Heart left ventricle (tissue), 16 donors: ENCODE data around the gene OR52A1. TPM values are rescaled to one million over a fixed set of nuclear protein-coding genes. Genes with fewer than 3 reads are reported as not detected.
A peak's percentile ranks its signal among the peaks of the same experiment; 100 is the strongest.
"Not testable (repeated sequence)": the region's sequence is repeated elsewhere in the genome, so short reads cannot be mapped to it uniquely, and the experiment has no call there.

Experiments
- ATAC-seq, 4 donors: fragments of 200-7000 bp; cut with Tn5 transposase; one replicate each; pipeline ENCODE4 v1.9.1; 2020 to 2022; ENCODE audit warnings: moderate library complexity in 4 of 4, mild to moderate bottlenecking in 3 of 4, moderate number of reproducible peaks in 1 of 4
- DNase-seq, 5 donors: peaks; one replicate each; pipeline ENCODE4 v3.0.0-alpha.2; 2020
- H3K27ac ChIP-seq, 12 donors: fragments of 200-600 bp; sonication (generic) in 4 of 12; one replicate each; pipeline versions ENCODE4 v1.5.0 to v1.8.0; 2016 to 2022; ENCODE audit warnings: mild to moderate bottlenecking in 2 of 12
- H3K27me3 ChIP-seq, 9 donors: fragments of 200-600 bp; sonication (generic) in 2 of 9; one replicate each; pipeline versions ENCODE4 v1.5.1 to v1.8.0; 2016 to 2022; ENCODE audit warnings: mild to moderate bottlenecking in 3 of 9
- H3K36me3 ChIP-seq, 9 donors: fragments of 200-600 bp; sonication (generic) in 2 of 9; one replicate each; pipeline versions ENCODE4 v1.5.0 to v1.8.0; 2018 to 2022; ENCODE audit warnings: mild to moderate bottlenecking in 2 of 9
- H3K4me1 ChIP-seq, 12 donors: fragments of 200-600 bp; sonication (generic) in 4 of 12; one replicate each; pipeline versions ENCODE4 v1.5.0 to v1.8.0; 2016 to 2022; ENCODE audit warnings: mild to moderate bottlenecking in 3 of 12
- H3K4me3 ChIP-seq, 12 donors: fragments of 200-600 bp; sonication (generic) in 4 of 12; one replicate each; pipeline versions ENCODE4 v1.5.0 to v1.8.0; 2017 to 2022; ENCODE audit warnings: mild to moderate bottlenecking in 9 of 12, moderate library complexity in 4 of 12
- H3K9me3 ChIP-seq, 12 donors: fragments of 200-600 bp; sonication (generic) in 4 of 12; one replicate each; pipeline versions ENCODE4 v1.5.0 to v1.8.0; 2016 to 2022; ENCODE audit warnings: mild to moderate bottlenecking in 1 of 12
- POLR2A ChIP-seq, 2 donors: fragments of 450-650 bp; IDR thresholded peaks; one replicate each; pipeline ENCODE4 v1.6.1; 2017; ENCODE audit warnings: antibody characterized with exemption in 2 of 2, mild to moderate bottlenecking in 2 of 2, moderate library complexity in 2 of 2
- WGBS, 4 donors: extraction: QIAGEN DNeasy Blood & Tissue Kit in 2 of 4; methylation state at CpG; one replicate each; pipeline versions ENCODE4 v1.1.5 to v1.1.7; 2013 to 2018; 5-methylcytosine and 5-hydroxymethylcytosine counted together
- intact Hi-C, 10 donors: fragments of 100-400 bp; cut with DNase I; formaldehyde crosslinking; loops; one replicate each; pipeline versions ENCODE4 v1.11.1 to v1.14.2; 2022
- polyA plus RNA-seq, 2 donors: library from polyadenylated mRNA; stranded (reverse); fragments of 200-250 nt; gene quantifications; one replicate each; pipeline ENCODE4 v1.2.3, GENCODE V29; 2013
- total RNA-seq, 9 donors: library from RNA; depleted of rRNA in 2 of 9; stranded (reverse); fragments of >200 nt in 2 of 9; fragmentation: NEBNext Ultra II Directional in 3 of 9; extraction: Animal tissue kit (Norgen Biotek cat#: 25700) in 3 of 9; gene quantifications; one replicate each; pipeline versions ENCODE4 v1.1.0 to v1.2.4, GENCODE V29; 2016 to 2023
- TF ChIP-seq, protein P1 (sequence below), 12 donors: fragments of 200-600 bp; sonication (generic) in 4 of 12; IDR thresholded peaks; one replicate each; pipeline versions ENCODE4 v1.5.0 to v1.8.0; 2018 to 2022; ENCODE audit warnings: antibody characterized with exemption in 12 of 12, mild to moderate bottlenecking in 5 of 12
- donor health status: ischemic (EF 13 %, LVEDD 7.1; RV severe dilation, severe dysfunction).
- donor health status: healthy with polysubstance abuse.
- donor health status: DM: no; HTN: yes; CAD: no.
- donor health status: DM: no; HTN: no; CAD: no.
- donor health status: ischemic (EF 25% LVEDD 6.9; RV normal size, moderate dysfunction).
- donor health status: ischemic (EF 25% LVEDD 5.7; RV mildly dilated, moderate dysfunction).
- donor health status: healthy.
- donor health status: DM: yes; HTN: yes; CAD: no.
- donor health status: ischemic (EF 35%, LVEDD 5.7; RV mildly dilated, moderate dysfunction).
- donor health status: nonischemic (EF 11% LVEDD 7.7; RV severe dilation, severe dysfunction).
- donor health status: DM: yes; HTN: yes; CAD: no.
- donor health status: PGD.
- donor health status: ischemic (EF 29% LVEDD 5.4; RV normal size, mild dysfunction).
- donor health status: nonischemic (EF 23%, LVEDD 6.1; RV moderate dilation, normal function).

The OR52A1 gene
- total and polyA plus RNA-seq, 11 donors = not detected

DNA sequence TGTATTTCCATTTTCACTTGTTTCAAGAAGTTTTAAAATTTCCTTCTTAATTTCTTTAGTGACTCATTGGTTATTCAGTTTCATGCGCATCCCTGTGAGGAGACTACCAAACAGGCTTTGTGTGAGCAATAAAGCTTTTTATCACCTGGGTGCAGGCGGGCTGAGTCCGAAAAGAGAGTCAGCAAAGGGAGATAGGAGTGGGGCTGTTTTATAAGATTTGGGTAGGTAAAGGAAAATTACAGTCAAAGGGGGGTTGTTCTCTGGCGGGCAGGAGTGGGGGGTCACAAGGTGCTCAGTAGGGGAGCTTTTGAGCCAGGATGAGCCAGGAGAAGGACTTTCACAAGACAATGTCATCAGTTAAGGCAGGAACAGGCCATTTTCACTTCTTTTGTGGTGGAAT, 5.7 kb upstream of the OR52A1 start:
- intact Hi-C loops, H3K4me1 ChIP-seq, DNase-seq, H3K27ac ChIP-seq, ATAC-seq, H3K36me3 ChIP-seq, H3K27me3 ChIP-seq, H3K4me3 ChIP-seq, H3K9me3 ChIP-seq: not testable (repeated sequence)
- 69 to 91% (median 84%) methylated on average over 4 of the region's 4 CpGs for WGBS, 4 donors

DNA sequence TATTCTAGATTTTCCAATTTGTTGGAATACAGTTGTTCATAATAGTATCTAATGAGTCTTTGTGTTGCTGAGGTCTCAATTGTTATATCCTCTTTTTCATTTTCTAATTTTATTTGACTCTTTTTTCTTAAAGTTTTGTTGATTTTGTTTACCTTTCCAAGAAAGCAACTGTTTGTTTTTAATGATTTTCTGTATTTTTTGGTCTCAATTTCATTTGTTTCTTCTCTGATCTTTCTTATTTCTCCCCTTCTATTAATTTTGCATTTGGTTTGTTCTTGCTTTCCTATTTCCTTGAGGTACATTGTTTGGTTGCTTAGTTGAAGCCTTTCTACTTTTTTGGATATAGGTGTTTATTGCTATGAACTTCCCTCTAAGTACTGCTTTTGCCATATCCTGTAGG, 5.2 kb upstream of the OR52A1 start:
- H3K27ac ChIP-seq = no peak overlapping the region
- no peaks in the 10 kb centered on the region for H3K27me3 ChIP-seq
- no peak overlapping the region for H3K4me3 ChIP-seq
- H3K36me3 ChIP-seq = no peaks in the 10 kb centered on the region
- no peak for DNase-seq
- TF ChIP-seq POLR2A (IDR thresholded peaks at IDR 0.05) = no peak
- TF ChIP-seq, protein P1, sequence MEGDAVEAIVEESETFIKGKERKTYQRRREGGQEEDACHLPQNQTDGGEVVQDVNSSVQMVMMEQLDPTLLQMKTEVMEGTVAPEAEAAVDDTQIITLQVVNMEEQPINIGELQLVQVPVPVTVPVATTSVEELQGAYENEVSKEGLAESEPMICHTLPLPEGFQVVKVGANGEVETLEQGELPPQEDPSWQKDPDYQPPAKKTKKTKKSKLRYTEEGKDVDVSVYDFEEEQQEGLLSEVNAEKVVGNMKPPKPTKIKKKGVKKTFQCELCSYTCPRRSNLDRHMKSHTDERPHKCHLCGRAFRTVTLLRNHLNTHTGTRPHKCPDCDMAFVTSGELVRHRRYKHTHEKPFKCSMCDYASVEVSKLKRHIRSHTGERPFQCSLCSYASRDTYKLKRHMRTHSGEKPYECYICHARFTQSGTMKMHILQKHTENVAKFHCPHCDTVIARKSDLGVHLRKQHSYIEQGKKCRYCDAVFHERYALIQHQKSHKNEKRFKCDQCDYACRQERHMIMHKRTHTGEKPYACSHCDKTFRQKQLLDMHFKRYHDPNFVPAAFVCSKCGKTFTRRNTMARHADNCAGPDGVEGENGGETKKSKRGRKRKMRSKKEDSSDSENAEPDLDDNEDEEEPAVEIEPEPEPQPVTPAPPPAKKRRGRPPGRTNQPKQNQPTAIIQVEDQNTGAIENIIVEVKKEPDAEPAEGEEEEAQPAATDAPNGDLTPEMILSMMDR (IDR thresholded peaks at IDR 0.05) = no peak
- no peak for ATAC-seq
- peaks cover 0 to 4% (median 0%) of the 10 kb centered on the region in 12 donors for H3K9me3 ChIP-seq
- no peaks in the 10 kb centered on the region for H3K4me1 ChIP-seq
- intact Hi-C loops = no loop called here

DNA sequence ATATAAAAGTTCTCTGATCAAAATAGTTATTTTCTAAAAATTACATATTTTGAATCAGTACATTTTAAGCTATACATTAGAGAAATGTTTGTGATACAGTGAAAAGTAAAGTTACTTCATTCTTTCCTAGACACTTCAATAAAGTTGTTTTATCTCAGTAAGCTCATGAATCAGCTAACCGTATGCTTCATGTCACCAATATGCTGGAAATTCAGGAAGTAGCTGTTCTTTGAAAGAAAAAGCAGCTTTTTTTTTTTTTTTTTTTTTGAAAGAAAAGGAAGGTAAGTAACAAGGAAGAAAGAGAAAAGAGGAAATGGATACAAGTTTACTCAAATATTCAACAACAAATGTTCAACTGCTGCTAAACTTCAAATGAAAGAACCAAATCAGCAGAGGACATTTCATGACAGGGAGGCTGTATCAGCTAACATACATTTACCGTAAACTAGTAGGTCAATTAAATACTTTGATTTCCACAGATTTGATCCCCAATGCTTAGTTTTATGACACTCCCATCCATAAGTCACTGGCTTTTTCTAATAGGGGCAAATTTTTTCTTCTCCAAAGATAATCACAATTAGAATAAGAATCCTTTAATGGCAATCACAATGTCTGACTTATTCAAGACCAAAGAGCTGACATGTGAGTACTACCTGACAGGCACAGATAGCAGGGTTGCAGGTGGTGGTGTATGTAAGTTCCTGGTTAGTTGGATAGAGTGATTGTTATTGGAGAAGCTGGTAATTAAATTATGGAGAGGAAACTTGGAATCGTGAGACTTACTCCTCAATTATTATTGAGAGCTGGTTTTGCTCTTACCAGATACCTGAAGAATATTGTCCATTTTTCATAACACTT, 754 bp downstream of the OR52A1 start:
- Histone ChIP-seq H3K4me1 (no peaks in the 10 kb centered on the region), H3K27ac (no peak overlapping the region), H3K9me3 (peaks cover 0 to 4% (median 0%) of the 10 kb centered on the region in 12 donors), H3K27me3 (no peaks in the 10 kb centered on the region), H3K4me3 (no peak overlapping the region), H3K36me3 (no peaks in the 10 kb centered on the region)
- 57 to 68% (median 66%) methylated on average over 3 of the region's 3 CpGs for WGBS, 4 donors
- TF ChIP-seq, protein P1 (IDR thresholded peaks at IDR 0.05) = no peak
- no peak for TF ChIP-seq POLR2A (IDR thresholded peaks at IDR 0.05)
- intact Hi-C loops = no loop called here
- DNase-seq = no peak
- no peak for ATAC-seq

DNA sequence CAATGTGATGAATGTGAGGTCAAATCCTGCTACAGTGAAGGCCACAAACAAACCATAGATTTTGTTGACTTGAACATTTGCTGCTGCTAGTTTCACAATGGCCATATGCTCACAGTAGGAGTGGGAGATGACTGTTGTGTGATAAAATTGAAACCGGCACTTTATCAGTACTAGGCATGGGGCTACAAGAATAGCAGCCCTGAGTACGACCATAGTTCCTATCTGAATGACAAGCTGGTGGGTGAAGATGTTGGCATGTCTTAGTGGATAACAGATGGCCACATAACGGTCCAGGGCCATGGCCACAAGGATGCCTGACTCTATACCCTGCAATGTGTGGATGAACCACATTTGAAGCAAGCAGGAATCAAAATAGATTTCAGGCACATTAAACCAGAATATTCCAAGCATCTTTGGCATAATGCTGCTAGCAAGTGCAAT, 2.8 kb downstream of the OR52A1 start:
- TF ChIP-seq, protein P1 (IDR thresholded peaks at IDR 0.05) = no peak
- no peak for TF ChIP-seq POLR2A (IDR thresholded peaks at IDR 0.05)
- Histone ChIP-seq H3K36me3 (no peaks in the 10 kb centered on the region), H3K4me3 (no peak overlapping the region), H3K4me1 (no peaks in the 10 kb centered on the region), H3K27ac (no peak overlapping the region), H3K27me3 (no peaks in the 10 kb centered on the region), H3K9me3 (no peaks in the 10 kb centered on the region)
- DNase-seq (no peak), ATAC-seq (no peak)
- intact Hi-C loops = no loop called here
- WGBS, 4 donors = 16 to 29% (median 21%) methylated on average over 3 of the region's 3 CpGs

DNA sequence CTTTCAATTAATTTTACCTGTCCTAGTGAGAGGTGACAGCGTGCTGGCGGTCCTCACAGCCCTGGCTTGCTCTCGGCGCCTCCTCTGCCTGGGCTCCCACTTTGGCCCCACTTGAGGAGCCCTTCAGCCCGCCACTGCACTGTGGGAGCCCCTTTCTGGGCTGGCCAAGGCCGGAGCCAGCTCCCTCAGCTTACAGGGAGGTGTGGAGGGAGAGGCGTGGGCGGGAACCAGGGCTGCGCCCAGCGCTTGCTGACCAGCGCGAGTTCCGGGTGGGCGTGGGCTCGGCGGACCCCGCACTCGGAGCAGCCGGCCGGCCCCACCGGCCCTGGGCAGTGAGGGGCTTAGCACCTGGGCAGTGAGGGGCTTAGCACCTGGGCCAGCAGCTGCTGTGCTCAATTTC, 10.4 kb downstream of the OR52A1 start:
- DNase-seq = peak in 1 of 5 donors; percentile 54
- H3K27me3 ChIP-seq, H3K4me3 ChIP-seq, H3K36me3 ChIP-seq, intact Hi-C loops, ATAC-seq, H3K4me1 ChIP-seq, H3K27ac ChIP-seq, H3K9me3 ChIP-seq: not testable (repeated sequence)
- WGBS, 4 donors = 84 to 94% (median 92%) methylated on average over 15 to 21 of the region's 21 CpGs
